H1 (cell line): ENCODE results near the gene CATSPERD. TPM values are rescaled to one million over a fixed set of nuclear protein-coding genes. Genes with fewer than 3 reads are reported as not detected.

Experiments used
- SAP30 ChIP-seq: fragments of 300-600 bp; sonication (generic); IDR thresholded peaks from 2 replicates; pipeline ENCODE4 v1.7.1; 2012; ENCODE audit warnings: low read length, moderate library complexity, mild to moderate bottlenecking, inconsistent platforms; ENCODE audit not compliant: insufficient read depth, insufficient replicate concordance
- polyA plus RNA-seq, 7 experiments: library from polyadenylated mRNA; depleted of rRNA in 3 of 7; stranded (reverse) in 5 of 7; unstranded in 2 of 7; fragments of >200 nt in 5 of 7; fragments of 200-250 nt in 2 of 7; gene quantifications; 1 replicate in 5 of 7; 2 replicates in 1 of 7; 4 replicates in 1 of 7; pipeline versions ENCODE4 v1.2.1 to v1.2.3, GENCODE V29; 2011 to 2013; ENCODE audit warnings: missing spikeins in 2 of 7, mixed read lengths in 2 of 7
- total RNA-seq: library from RNA; stranded (reverse); fragmentation: NEBNext Ultra II Directional; extraction: Animal tissue kit (Norgen Biotek cat#: 25700); gene quantifications from 2 replicates; pipeline ENCODE4 v1.2.1, GENCODE V29; 2021
- TF ChIP-seq, protein P1 (sequence below): fragments of 300-600 bp; sonication (generic); IDR thresholded peaks from 2 replicates; pipeline ENCODE4 v1.7.1; 2012; ENCODE audit warnings: low read length, moderate library complexity, mild to moderate bottlenecking, inconsistent platforms; ENCODE audit not compliant: insufficient replicate concordance

Gene CATSPERD
- total and polyA plus RNA-seq, 2 of the 8 experiments (the other 6 are each of a cell fraction or from before 2014, with no cell fraction given) = 0.12 TPM; not detected in 1

DNA sequence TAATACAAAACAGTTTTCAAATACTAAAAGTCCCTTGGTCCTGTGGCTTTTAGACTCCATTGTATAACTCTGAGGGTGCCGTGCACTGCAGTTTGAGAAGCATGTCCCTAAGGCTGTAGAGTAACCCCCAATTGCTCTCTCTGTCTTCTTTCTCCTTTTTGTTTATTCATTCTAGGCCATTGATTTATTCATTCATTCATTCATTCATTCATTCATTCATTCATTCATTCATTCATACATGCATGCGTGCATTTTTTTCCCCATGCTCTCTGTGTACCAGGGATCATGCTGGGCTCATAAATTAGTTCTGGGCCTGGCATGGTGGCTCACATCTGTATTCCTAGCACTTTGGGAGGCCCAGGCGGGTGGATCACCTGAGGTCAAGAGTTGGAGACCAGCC is 44.8 kb downstream of the CATSPERD start (continued):
- TF ChIP-seq, protein P1, sequence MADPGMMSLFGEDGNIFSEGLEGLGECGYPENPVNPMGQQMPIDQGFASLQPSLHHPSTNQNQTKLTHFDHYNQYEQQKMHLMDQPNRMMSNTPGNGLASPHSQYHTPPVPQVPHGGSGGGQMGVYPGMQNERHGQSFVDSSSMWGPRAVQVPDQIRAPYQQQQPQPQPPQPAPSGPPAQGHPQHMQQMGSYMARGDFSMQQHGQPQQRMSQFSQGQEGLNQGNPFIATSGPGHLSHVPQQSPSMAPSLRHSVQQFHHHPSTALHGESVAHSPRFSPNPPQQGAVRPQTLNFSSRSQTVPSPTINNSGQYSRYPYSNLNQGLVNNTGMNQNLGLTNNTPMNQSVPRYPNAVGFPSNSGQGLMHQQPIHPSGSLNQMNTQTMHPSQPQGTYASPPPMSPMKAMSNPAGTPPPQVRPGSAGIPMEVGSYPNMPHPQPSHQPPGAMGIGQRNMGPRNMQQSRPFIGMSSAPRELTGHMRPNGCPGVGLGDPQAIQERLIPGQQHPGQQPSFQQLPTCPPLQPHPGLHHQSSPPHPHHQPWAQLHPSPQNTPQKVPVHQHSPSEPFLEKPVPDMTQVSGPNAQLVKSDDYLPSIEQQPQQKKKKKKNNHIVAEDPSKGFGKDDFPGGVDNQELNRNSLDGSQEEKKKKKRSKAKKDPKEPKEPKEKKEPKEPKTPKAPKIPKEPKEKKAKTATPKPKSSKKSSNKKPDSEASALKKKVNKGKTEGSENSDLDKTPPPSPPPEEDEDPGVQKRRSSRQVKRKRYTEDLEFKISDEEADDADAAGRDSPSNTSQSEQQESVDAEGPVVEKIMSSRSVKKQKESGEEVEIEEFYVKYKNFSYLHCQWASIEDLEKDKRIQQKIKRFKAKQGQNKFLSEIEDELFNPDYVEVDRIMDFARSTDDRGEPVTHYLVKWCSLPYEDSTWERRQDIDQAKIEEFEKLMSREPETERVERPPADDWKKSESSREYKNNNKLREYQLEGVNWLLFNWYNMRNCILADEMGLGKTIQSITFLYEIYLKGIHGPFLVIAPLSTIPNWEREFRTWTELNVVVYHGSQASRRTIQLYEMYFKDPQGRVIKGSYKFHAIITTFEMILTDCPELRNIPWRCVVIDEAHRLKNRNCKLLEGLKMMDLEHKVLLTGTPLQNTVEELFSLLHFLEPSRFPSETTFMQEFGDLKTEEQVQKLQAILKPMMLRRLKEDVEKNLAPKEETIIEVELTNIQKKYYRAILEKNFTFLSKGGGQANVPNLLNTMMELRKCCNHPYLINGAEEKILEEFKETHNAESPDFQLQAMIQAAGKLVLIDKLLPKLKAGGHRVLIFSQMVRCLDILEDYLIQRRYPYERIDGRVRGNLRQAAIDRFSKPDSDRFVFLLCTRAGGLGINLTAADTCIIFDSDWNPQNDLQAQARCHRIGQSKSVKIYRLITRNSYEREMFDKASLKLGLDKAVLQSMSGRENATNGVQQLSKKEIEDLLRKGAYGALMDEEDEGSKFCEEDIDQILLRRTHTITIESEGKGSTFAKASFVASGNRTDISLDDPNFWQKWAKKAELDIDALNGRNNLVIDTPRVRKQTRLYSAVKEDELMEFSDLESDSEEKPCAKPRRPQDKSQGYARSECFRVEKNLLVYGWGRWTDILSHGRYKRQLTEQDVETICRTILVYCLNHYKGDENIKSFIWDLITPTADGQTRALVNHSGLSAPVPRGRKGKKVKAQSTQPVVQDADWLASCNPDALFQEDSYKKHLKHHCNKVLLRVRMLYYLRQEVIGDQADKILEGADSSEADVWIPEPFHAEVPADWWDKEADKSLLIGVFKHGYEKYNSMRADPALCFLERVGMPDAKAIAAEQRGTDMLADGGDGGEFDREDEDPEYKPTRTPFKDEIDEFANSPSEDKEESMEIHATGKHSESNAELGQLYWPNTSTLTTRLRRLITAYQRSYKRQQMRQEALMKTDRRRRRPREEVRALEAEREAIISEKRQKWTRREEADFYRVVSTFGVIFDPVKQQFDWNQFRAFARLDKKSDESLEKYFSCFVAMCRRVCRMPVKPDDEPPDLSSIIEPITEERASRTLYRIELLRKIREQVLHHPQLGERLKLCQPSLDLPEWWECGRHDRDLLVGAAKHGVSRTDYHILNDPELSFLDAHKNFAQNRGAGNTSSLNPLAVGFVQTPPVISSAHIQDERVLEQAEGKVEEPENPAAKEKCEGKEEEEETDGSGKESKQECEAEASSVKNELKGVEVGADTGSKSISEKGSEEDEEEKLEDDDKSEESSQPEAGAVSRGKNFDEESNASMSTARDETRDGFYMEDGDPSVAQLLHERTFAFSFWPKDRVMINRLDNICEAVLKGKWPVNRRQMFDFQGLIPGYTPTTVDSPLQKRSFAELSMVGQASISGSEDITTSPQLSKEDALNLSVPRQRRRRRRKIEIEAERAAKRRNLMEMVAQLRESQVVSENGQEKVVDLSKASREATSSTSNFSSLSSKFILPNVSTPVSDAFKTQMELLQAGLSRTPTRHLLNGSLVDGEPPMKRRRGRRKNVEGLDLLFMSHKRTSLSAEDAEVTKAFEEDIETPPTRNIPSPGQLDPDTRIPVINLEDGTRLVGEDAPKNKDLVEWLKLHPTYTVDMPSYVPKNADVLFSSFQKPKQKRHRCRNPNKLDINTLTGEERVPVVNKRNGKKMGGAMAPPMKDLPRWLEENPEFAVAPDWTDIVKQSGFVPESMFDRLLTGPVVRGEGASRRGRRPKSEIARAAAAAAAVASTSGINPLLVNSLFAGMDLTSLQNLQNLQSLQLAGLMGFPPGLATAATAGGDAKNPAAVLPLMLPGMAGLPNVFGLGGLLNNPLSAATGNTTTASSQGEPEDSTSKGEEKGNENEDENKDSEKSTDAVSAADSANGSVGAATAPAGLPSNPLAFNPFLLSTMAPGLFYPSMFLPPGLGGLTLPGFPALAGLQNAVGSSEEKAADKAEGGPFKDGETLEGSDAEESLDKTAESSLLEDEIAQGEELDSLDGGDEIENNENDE = no peak
- TF ChIP-seq SAP30 = no peak
